Astrocyte (in vitro differentiated cells and primary cell): ENCODE data around the gene ERBB2. TPM values are rescaled to one million over a fixed set of nuclear protein-coding genes. Genes with fewer than 3 reads are reported as not detected.

Experiments used
- DNase-seq: peaks from one replicate; pipeline ENCODE4 v3.0.0-alpha.2; 2010; ENCODE audit warnings: low read depth
- FAIRE-seq: peaks from 2 replicates; lab custom pipeline; 2011; peaks lifted over from hg19 to GRCh38; lab: Jason Lieb, UNC
- H2AFZ ChIP-seq: 2 replicates; pipeline ENCODE4 v1.6.0; 2012; ENCODE audit warnings: low read depth, low read length, inconsistent platforms
- H3K27ac ChIP-seq: 2 replicates; pipeline ENCODE4 v1.5.1; 2011; ENCODE audit warnings: low read depth, low read length, inconsistent platforms
- H3K27me3 ChIP-seq: 2 replicates; pipeline ENCODE4 v1.6.0; 2011; ENCODE audit warnings: low read length, inconsistent platforms; ENCODE audit not compliant: insufficient read depth
- H3K36me3 ChIP-seq: 2 replicates; pipeline ENCODE4 v1.5.1; 2011; ENCODE audit warnings: low read length, inconsistent platforms; ENCODE audit not compliant: insufficient read depth
- H3K4me1 ChIP-seq: 2 replicates; pipeline ENCODE4 v1.5.1; 2011; ENCODE audit warnings: low read length, inconsistent platforms; ENCODE audit not compliant: insufficient read depth
- H3K4me2 ChIP-seq: 2 replicates; pipeline ENCODE4 v1.6.0; 2012; ENCODE audit warnings: low read length, inconsistent platforms
- H3K4me3 ChIP-seq: 2 replicates; pipeline ENCODE4 v1.5.1; 2011; ENCODE audit warnings: low read depth, mild to moderate bottlenecking, low read length, inconsistent platforms; ENCODE audit not compliant: insufficient read depth
- H3K79me2 ChIP-seq: 2 replicates; pipeline ENCODE4 v1.6.0; 2012; ENCODE audit warnings: mild to moderate bottlenecking, low read length, inconsistent platforms; ENCODE audit not compliant: insufficient read depth
- H3K9ac ChIP-seq: 2 replicates; pipeline ENCODE4 v1.6.0; 2012; ENCODE audit warnings: mild to moderate bottlenecking, low read length, inconsistent platforms
- H3K9me3 ChIP-seq: 2 replicates; pipeline ENCODE4 v1.5.1; 2012; ENCODE audit warnings: low read depth, mild to moderate bottlenecking, low read length, inconsistent platforms; ENCODE audit not compliant: insufficient read depth
- H4K20me1 ChIP-seq: 2 replicates; pipeline ENCODE4 v1.6.0; 2012; ENCODE audit warnings: low read length, inconsistent platforms; ENCODE audit not compliant: insufficient read depth
- H3K27ac Mint-ChIP-seq: one replicate; pipeline ENCODE4 v1.8.0; 2021; ENCODE audit warnings: mild to moderate bottlenecking, mixed read lengths; ENCODE audit not compliant: unreplicated experiment
- H3K27me3 Mint-ChIP-seq: one replicate; pipeline ENCODE4 v1.8.0; 2021; ENCODE audit warnings: low read depth, mixed read lengths; ENCODE audit not compliant: unreplicated experiment
- H3K36me3 Mint-ChIP-seq: one replicate; pipeline ENCODE4 v1.8.0; 2021; ENCODE audit warnings: low read depth, mixed read lengths; ENCODE audit not compliant: unreplicated experiment
- H3K4me1 Mint-ChIP-seq: one replicate; pipeline ENCODE4 v1.8.0; 2021; ENCODE audit warnings: low read depth, mixed read lengths; ENCODE audit not compliant: unreplicated experiment
- H3K4me3 Mint-ChIP-seq: one replicate; pipeline ENCODE4 v1.8.0; 2021; ENCODE audit warnings: mild to moderate bottlenecking, moderate library complexity, mixed read lengths; ENCODE audit not compliant: unreplicated experiment
- H3K9me3 Mint-ChIP-seq: one replicate; pipeline ENCODE4 v1.8.0; 2021; ENCODE audit warnings: mild to moderate bottlenecking, mixed read lengths; ENCODE audit not compliant: unreplicated experiment
- CTCF ChIP-seq: IDR thresholded peaks from 2 replicates; pipeline ENCODE4 v1.5.1; 2011; ENCODE audit warnings: low read depth, mild to moderate bottlenecking, inconsistent platforms, low read length, moderate library complexity; ENCODE audit not compliant: insufficient read depth
- EZH2 ChIP-seq: IDR thresholded peaks from 2 replicates; pipeline ENCODE4 v1.6.1; 2012; ENCODE audit warnings: mild to moderate bottlenecking, low read length, inconsistent platforms; ENCODE audit not compliant: insufficient read depth
- total RNA-seq: library from RNA; stranded (reverse); gene quantifications from 2 replicates; pipeline ENCODE4 v1.2.1, GENCODE V29; 2021

The ERBB2 gene
- total RNA-seq, 1 donor from 2014 or later, result 64.0 TPM

- Histone ChIP-seq H3K9ac (no peak overlapping the region), H3K27ac (no peak overlapping the region), H3K36me3 (no peaks in the 10 kb centered on the region), H3K27me3 (peaks cover 25% of the 10 kb centered on the region), H3K4me3 (no peak overlapping the region), H3K4me1 (peaks cover 3% of the 10 kb centered on the region), H3K9me3 (no peaks in the 10 kb centered on the region), H3K79me2 (no peaks in the 10 kb centered on the region), H2AFZ (no peak overlapping the region), H4K20me1 (no peaks in the 10 kb centered on the region), H3K4me2 (no peak overlapping the region)
- Mint-ChIP-seq H3K36me3 (no peaks in the 10 kb centered on the region), H3K27ac (no peak overlapping the region), H3K27me3 (peaks cover 46% of the 10 kb centered on the region), H3K4me1 (peaks cover 6% of the 10 kb centered on the region), H3K4me3 (no peak overlapping the region), H3K9me3 (no peaks in the 10 kb centered on the region)
- peak; percentile 10 for DNase-seq
- TF ChIP-seq EZH2 (no peak), CTCF (peak; percentile 52)
- FAIRE-seq, result no peak
Measured at GRCh38 chr17:39671651-39672521, 28.0 kb upstream of the ERBB2 start.

GRCh38 chr17:39672522-39673334 is 27.1 kb upstream of the ERBB2 start:
- Histone ChIP-seq H2AFZ (no peak overlapping the region), H3K27ac (no peak overlapping the region), H3K9me3 (no peaks in the 10 kb centered on the region), H3K79me2 (no peaks in the 10 kb centered on the region), H4K20me1 (no peaks in the 10 kb centered on the region), H3K9ac (no peak overlapping the region), H3K4me3 (no peak overlapping the region), H3K4me1 (no peaks in the 10 kb centered on the region), H3K27me3 (peaks cover 19% of the 10 kb centered on the region), H3K36me3 (no peaks in the 10 kb centered on the region), H3K4me2 (no peak overlapping the region)
- Mint-ChIP-seq H3K27ac (peak overlapping the region; percentile 58), H3K27me3 (peaks cover 48% of the 10 kb centered on the region), H3K4me1 (peaks cover 6% of the 10 kb centered on the region), H3K9me3 (no peaks in the 10 kb centered on the region), H3K4me3 (no peak overlapping the region), H3K36me3 (no peaks in the 10 kb centered on the region)
- no peak for TF ChIP-seq EZH2
- no peak for TF ChIP-seq CTCF
- DNase-seq (no peak), FAIRE-seq (no peak)
